PC-9 (cell line): ENCODE results near the gene KRT77. TPM values are rescaled to one million over a fixed set of nuclear protein-coding genes. Genes with fewer than 3 reads are reported as not detected.

ENCODE experiments used
- BruUV-seq: library from RNA; stranded (reverse); fragments of 400-500 nt; replicated peaks from 2 replicates; lab custom pipeline; 2021; lab: Mats Ljungman, UMichigan
- CTCF ChIA-PET: fragments of 300-600 bp; sonication (Branson Sonifier 250); formaldehyde crosslinking; loops from one replicate; lab custom pipeline; 2022; ENCODE audit warnings: antibody characterized with exemption; lab: Charles Lee
- POLR2A ChIA-PET: fragments of 300-600 bp; sonication (Branson Sonifier 250); formaldehyde crosslinking; loops from one replicate; lab custom pipeline; 2022; ENCODE audit warnings: antibody characterized with exemption; ENCODE audit not compliant: unreplicated experiment; lab: Charles Lee
- DNase-seq, 2 experiments: peaks; one replicate each; pipeline versions ENCODE4 v3.0.0 to v3.0.0-alpha.2; 2015 to 2022; ENCODE audit warnings: mixed read lengths in 1 of 2
- H2AFZ ChIP-seq: fragments of 200-600 bp; sonication (generic); 2 replicates; pipeline ENCODE4 v1.8.1; 2017; ENCODE audit warnings: antibody characterized with exemption
- H3F3A ChIP-seq: fragments of 200-600 bp; sonication (generic); 2 replicates; pipeline ENCODE4 v1.8.1; 2017; ENCODE audit warnings: antibody characterized with exemption, mild to moderate bottlenecking, low read depth; ENCODE audit not compliant: insufficient read depth
- H3K27ac ChIP-seq: fragments of 200-600 bp; sonication (generic); 2 replicates; pipeline ENCODE4 v1.6.1; 2016; ENCODE audit warnings: mixed run types
- H3K27me3 ChIP-seq: fragments of 200-600 bp; sonication (generic); 2 replicates; pipeline ENCODE4 v1.6.1; 2016; ENCODE audit warnings: low read depth, mixed run types; ENCODE audit not compliant: insufficient read depth
- H3K36me3 ChIP-seq: fragments of 200-600 bp; sonication (generic); 2 replicates; pipeline ENCODE4 v1.6.1; 2016; ENCODE audit warnings: low read depth, mixed run types
- H3K4me1 ChIP-seq: fragments of 200-600 bp; sonication (generic); replicated peaks from 2 replicates; pipeline ENCODE4 v1.6.1; 2016; ENCODE audit warnings: mixed run types; ENCODE audit not compliant: insufficient read depth
- H3K4me2 ChIP-seq: fragments of 200-600 bp; sonication (generic); 2 replicates; pipeline ENCODE4 v1.6.1; 2017; ENCODE audit warnings: mixed run types
- H3K4me3 ChIP-seq: fragments of 200-600 bp; sonication (generic); 2 replicates; pipeline ENCODE4 v1.6.1; 2016; ENCODE audit warnings: mixed run types
- H3K79me2 ChIP-seq: fragments of 200-600 bp; sonication (generic); 2 replicates; pipeline ENCODE4 v1.6.1; 2017; ENCODE audit warnings: low read depth, mixed run types
- H3K9me2 ChIP-seq: fragments of 200-600 bp; sonication (generic); 2 replicates; pipeline ENCODE4 v1.8.1; 2017; ENCODE audit warnings: mild to moderate bottlenecking; ENCODE audit not compliant: insufficient read depth
- H3K9me3 ChIP-seq: fragments of 200-600 bp; sonication (generic); 2 replicates; pipeline ENCODE4 v1.8.1; 2016; ENCODE audit warnings: low read depth; ENCODE audit not compliant: insufficient read depth
- H4K20me1 ChIP-seq: fragments of 200-600 bp; sonication (generic); 2 replicates; pipeline ENCODE4 v1.8.1; 2017; ENCODE audit not compliant: insufficient read depth
- EZH2 ChIP-seq: fragments of 200-600 bp; sonication (generic); IDR thresholded peaks from 2 replicates; pipeline ENCODE4 v1.8.0; 2017; ENCODE audit warnings: antibody characterized with exemption, low read depth
- intact Hi-C: fragments of 100-400 bp; cut with micrococcal nuclease; formaldehyde crosslinking; loops from one replicate; pipeline ENCODE4 v1.10.0; 2022; ENCODE audit not compliant: unreplicated experiment
- total RNA-seq: library from RNA; stranded (reverse); gene quantifications from 2 replicates; pipeline ENCODE4 v1.2.3, GENCODE V29; 2021
- TF ChIP-seq, protein P1 (sequence below): fragments of 200-600 bp; sonication (generic); conservative IDR thresholded peaks from 2 replicates; pipeline ENCODE4 v1.6.1; 2017; ENCODE audit warnings: mixed run types, antibody characterized with exemption, mild to moderate bottlenecking, moderate library complexity

KRT77 gene
- total RNA-seq, 1 experiment from 2014 or later = not detected

DNA sequence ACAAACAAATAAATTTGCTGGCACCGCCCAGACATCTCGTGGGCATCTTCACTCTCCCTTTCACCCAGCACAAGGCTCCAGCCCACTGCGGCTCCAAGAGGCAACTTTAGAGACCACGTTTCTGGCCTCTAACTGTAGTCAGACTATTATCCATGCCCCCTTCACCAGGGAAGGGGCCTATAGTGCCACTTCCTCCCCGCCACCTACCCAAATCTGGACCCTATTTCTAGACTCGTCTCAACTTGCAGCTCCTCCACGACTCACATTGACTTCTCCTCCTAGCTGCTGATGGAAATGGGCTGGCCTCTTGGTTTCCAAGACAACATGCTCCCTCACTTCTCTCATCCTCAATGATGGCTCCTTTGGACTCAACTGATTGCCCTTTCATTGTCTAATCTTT is 35.4 kb downstream of the KRT77 start:
- BruUV-seq = no TSS peak
- H3K79me2 ChIP-seq = no peaks in the 10 kb centered on the region
- H3K4me2 ChIP-seq = no peak overlapping the region
- DNase-seq = no peak
- peaks cover 18% of the 10 kb centered on the region for H3F3A ChIP-seq
- CTCF ChIA-PET = no interaction called here
- intact Hi-C loops = no loop called here
- no peaks in the 10 kb centered on the region; the same call in 1 of the 2 replicates for H3K9me3 ChIP-seq
- H3K4me3 ChIP-seq = no peak overlapping the region
- H2AFZ ChIP-seq = no peak overlapping the region
- no peaks in the 10 kb centered on the region for H3K36me3 ChIP-seq
- POLR2A ChIA-PET = no interaction called here
- no peaks in the 10 kb centered on the region for H4K20me1 ChIP-seq
- H3K27me3 ChIP-seq = no peaks in the 10 kb centered on the region
- no peaks in the 10 kb centered on the region for H3K9me2 ChIP-seq
- H3K4me1 ChIP-seq = peaks cover 24% of the 10 kb centered on the region
- no peak overlapping the region for H3K27ac ChIP-seq
- TF ChIP-seq, protein P1, sequence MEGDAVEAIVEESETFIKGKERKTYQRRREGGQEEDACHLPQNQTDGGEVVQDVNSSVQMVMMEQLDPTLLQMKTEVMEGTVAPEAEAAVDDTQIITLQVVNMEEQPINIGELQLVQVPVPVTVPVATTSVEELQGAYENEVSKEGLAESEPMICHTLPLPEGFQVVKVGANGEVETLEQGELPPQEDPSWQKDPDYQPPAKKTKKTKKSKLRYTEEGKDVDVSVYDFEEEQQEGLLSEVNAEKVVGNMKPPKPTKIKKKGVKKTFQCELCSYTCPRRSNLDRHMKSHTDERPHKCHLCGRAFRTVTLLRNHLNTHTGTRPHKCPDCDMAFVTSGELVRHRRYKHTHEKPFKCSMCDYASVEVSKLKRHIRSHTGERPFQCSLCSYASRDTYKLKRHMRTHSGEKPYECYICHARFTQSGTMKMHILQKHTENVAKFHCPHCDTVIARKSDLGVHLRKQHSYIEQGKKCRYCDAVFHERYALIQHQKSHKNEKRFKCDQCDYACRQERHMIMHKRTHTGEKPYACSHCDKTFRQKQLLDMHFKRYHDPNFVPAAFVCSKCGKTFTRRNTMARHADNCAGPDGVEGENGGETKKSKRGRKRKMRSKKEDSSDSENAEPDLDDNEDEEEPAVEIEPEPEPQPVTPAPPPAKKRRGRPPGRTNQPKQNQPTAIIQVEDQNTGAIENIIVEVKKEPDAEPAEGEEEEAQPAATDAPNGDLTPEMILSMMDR = no peak
- no peak for TF ChIP-seq EZH2

DNA sequence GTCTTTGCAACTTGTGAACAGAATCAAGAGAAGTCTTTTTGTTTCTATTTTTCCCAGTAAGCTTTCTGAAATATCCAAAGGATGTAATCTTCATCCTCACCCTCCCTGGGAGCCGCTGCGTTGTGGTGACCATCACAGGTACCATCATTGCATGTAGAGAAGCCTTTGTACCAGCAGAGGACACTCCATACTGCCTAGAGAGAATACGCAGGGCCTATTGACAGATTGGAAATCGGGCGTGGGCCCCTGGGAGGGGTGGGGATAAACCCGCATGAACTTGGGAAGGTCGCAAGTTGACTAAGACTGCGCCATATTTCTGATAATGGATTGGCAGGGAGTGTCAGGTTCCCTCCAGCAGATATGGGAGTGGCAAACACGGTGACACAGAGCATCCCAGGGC is 35.8 kb downstream of the KRT77 start:
- no peaks in the 10 kb centered on the region; the same call in 1 of the 2 replicates for H3K9me3 ChIP-seq
- no peak overlapping the region for H3K4me3 ChIP-seq
- no peaks in the 10 kb centered on the region for H3K9me2 ChIP-seq
- no peak overlapping the region for H2AFZ ChIP-seq
- H3K4me1 ChIP-seq = peaks cover 20% of the 10 kb centered on the region
- peaks cover 14% of the 10 kb centered on the region for H3F3A ChIP-seq
- no peaks in the 10 kb centered on the region for H3K36me3 ChIP-seq
- no peak overlapping the region for H3K4me2 ChIP-seq
- H4K20me1 ChIP-seq = no peaks in the 10 kb centered on the region
- H3K27ac ChIP-seq = no peak overlapping the region
- POLR2A ChIA-PET = no interaction called here
- DNase-seq = no peak
- H3K79me2 ChIP-seq = no peaks in the 10 kb centered on the region
- intact Hi-C loops = no loop called here
- TF ChIP-seq, protein P1 = peak; percentile 24; the same call in 1 of the 2 replicates
- no peak for TF ChIP-seq EZH2
- no TSS peak for BruUV-seq
- CTCF ChIA-PET = no interaction called here
- no peaks in the 10 kb centered on the region for H3K27me3 ChIP-seq

DNA sequence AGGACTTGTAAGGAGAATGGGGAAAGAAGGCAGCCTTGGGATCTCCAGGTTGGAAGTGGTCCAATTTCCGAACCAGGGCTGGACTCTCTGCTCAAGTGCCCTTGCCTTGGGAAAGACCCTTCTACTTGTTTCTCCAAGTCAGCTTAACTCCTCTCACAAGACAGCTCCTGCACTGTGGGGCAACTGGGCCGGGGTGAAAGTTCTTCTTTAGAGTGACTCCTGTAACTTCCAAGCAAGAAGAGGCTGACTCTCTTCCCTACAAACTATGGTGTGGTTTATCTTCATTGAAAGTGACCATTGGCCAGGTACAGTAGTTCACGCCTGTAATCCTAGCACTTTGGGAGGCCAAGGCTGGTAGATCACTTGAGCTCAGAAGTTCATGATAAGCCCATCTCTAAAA is 36.9 kb downstream of the KRT77 start:
- no peaks in the 10 kb centered on the region for H3K36me3 ChIP-seq
- no peaks in the 10 kb centered on the region; the same call in 1 of the 2 replicates for H3K9me3 ChIP-seq
- peaks cover 13% of the 10 kb centered on the region for H3K4me1 ChIP-seq
- no peak for DNase-seq
- CTCF ChIA-PET = no interaction called here
- H4K20me1 ChIP-seq = no peaks in the 10 kb centered on the region
- no peak overlapping the region for H3K4me3 ChIP-seq
- H3K4me2 ChIP-seq = no peak overlapping the region
- no peaks in the 10 kb centered on the region for H3K79me2 ChIP-seq
- TF ChIP-seq, protein P1 = no peak
- no peak for TF ChIP-seq EZH2
- H2AFZ ChIP-seq = no peak overlapping the region
- H3K27me3 ChIP-seq = no peaks in the 10 kb centered on the region
- POLR2A ChIA-PET = interaction anchor here (0.6 kb wide), 1 partner anchor 598 kb away, joined by 6 read pairs; no protein-coding TSS in a partner anchor
- H3K27ac ChIP-seq = no peak overlapping the region
- peaks cover 6% of the 10 kb centered on the region for H3F3A ChIP-seq
- intact Hi-C loops = no loop called here
- no peaks in the 10 kb centered on the region for H3K9me2 ChIP-seq
- BruUV-seq = no TSS peak
